ENCODE data around the gene ZNF514. TPM values are rescaled to one million over a fixed set of nuclear protein-coding genes. Genes with fewer than 3 reads are reported as not detected.

The ZNF514 gene
- total RNA-seq, 2 experiments from 2014 or later: 9.7 to 15.3 TPM

DNA sequence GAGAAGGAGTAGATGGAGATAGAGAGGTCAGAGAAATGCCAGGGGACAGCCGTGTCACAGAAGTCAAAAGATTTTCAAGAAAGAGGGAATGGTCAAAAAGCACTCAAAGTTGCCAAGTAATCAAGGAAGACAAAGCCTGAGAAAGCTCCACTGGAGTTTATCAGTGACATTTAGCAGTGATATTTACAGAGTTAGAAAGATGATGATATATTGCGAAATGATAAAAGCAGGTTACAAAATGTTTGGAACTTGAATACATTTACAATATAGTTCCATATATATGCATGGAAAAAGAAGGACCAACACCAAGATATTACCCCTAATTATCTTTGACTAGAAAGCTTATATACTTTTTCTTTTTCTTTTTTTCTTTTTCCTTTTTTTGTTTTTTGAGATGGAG, 26.3 kb upstream of the ZNF514 start:
- intact Hi-C loops (cut with micrococcal nuclease; ENCODE audit: unreplicated experiment): no loop called here
- Histone ChIP-seq H3K27ac (ENCODE audit: low read depth, low read length, poor library complexity, severe bottlenecking) (no peak overlapping the region), H4K20me1 (ENCODE audit: insufficient read depth, low read length) (no peaks in the 10 kb centered on the region), H3K4me3 (ENCODE audit: low read depth, low read length, poor library complexity, severe bottlenecking) (no peak overlapping the region), H2AFZ (ENCODE audit: low read length) (no peak overlapping the region), H3K9me2 (ENCODE audit: insufficient read depth, low read length) (no peaks in the 10 kb centered on the region), H3K79me2 (ENCODE audit: insufficient read depth, low read depth, low read length) (no peaks in the 10 kb centered on the region), H3K9me3 (ENCODE audit: low read length) (no peaks in the 10 kb centered on the region), H3K4me2 (ENCODE audit: low read length) (no peak overlapping the region), H3K36me3 (ENCODE audit: insufficient read depth, low read length) (peaks cover 15% of the 10 kb centered on the region), H3K4me1 (ENCODE audit: insufficient read depth, low read length, poor library complexity, severe bottlenecking) (no peaks in the 10 kb centered on the region)
- ChIA-PET POLR2A (interaction anchor here (0.5 kb wide), 1 partner anchor 18 kb away, joined by 7 read pairs; no protein-coding TSS in a partner anchor), CTCF (ENCODE audit: unreplicated experiment) (no interaction called here)
- TF ChIP-seq EZH2phosphoT487 (IDR thresholded peaks at IDR 0.05; ENCODE audit: borderline replicate concordance, low read depth, low read length): no peak
- TF ChIP-seq, protein P1, sequence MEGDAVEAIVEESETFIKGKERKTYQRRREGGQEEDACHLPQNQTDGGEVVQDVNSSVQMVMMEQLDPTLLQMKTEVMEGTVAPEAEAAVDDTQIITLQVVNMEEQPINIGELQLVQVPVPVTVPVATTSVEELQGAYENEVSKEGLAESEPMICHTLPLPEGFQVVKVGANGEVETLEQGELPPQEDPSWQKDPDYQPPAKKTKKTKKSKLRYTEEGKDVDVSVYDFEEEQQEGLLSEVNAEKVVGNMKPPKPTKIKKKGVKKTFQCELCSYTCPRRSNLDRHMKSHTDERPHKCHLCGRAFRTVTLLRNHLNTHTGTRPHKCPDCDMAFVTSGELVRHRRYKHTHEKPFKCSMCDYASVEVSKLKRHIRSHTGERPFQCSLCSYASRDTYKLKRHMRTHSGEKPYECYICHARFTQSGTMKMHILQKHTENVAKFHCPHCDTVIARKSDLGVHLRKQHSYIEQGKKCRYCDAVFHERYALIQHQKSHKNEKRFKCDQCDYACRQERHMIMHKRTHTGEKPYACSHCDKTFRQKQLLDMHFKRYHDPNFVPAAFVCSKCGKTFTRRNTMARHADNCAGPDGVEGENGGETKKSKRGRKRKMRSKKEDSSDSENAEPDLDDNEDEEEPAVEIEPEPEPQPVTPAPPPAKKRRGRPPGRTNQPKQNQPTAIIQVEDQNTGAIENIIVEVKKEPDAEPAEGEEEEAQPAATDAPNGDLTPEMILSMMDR (conservative IDR thresholded peaks at IDR 0.05; ENCODE audit: low read length): no peak
- no TSS peak for BruUV-seq (replicated peaks)
- DNase-seq (ENCODE audit: low spot score): no peak

DNA sequence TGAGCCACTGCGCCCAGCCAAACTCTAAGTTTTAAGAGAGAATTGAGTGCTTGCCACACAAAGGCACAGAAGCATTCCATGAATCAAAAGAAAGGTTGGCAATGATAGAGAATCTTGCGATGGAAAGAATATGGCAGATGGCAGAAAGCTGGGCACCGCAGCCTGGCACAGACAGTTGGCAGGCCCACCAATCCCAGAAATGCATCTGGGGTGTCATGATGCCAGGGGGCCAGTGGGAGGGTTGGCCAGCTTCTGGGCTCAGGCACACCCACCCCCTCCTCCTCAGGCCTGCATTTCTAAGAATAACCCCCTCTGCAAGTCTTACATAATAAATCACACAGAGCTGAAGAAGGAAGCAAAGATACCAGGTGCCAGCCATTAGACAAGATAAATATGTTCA, 25.5 kb upstream of the ZNF514 start:
- H3K79me2 ChIP-seq (ENCODE audit: insufficient read depth, low read depth, low read length): no peaks in the 10 kb centered on the region
- TF ChIP-seq, protein P1 (conservative IDR thresholded peaks at IDR 0.05; ENCODE audit: low read length): no peak
- TF ChIP-seq EZH2phosphoT487 (IDR thresholded peaks at IDR 0.05; ENCODE audit: borderline replicate concordance, low read depth, low read length): no peak
- no peak for DNase-seq (ENCODE audit: low spot score)
- no peaks in the 10 kb centered on the region for H3K4me1 ChIP-seq (ENCODE audit: insufficient read depth, low read length, poor library complexity, severe bottlenecking)
- intact Hi-C loops (cut with micrococcal nuclease; ENCODE audit: unreplicated experiment): no loop called here
- H3K4me3 ChIP-seq (ENCODE audit: low read depth, low read length, poor library complexity, severe bottlenecking): no peak overlapping the region
- H3K9me3 ChIP-seq (ENCODE audit: low read length): no peaks in the 10 kb centered on the region
- no peak overlapping the region for H2AFZ ChIP-seq (ENCODE audit: low read length)
- H4K20me1 ChIP-seq (ENCODE audit: insufficient read depth, low read length): no peaks in the 10 kb centered on the region
- H3K27ac ChIP-seq (ENCODE audit: low read depth, low read length, poor library complexity, severe bottlenecking): no peak overlapping the region
- peaks cover 19% of the 10 kb centered on the region for H3K36me3 ChIP-seq (ENCODE audit: insufficient read depth, low read length)
- no peak overlapping the region for H3K4me2 ChIP-seq (ENCODE audit: low read length)
- BruUV-seq (replicated peaks): no TSS peak
- ChIA-PET CTCF (ENCODE audit: unreplicated experiment) (no interaction called here), POLR2A (no interaction called here)
- no peaks in the 10 kb centered on the region for H3K9me2 ChIP-seq (ENCODE audit: insufficient read depth, low read length)

DNA sequence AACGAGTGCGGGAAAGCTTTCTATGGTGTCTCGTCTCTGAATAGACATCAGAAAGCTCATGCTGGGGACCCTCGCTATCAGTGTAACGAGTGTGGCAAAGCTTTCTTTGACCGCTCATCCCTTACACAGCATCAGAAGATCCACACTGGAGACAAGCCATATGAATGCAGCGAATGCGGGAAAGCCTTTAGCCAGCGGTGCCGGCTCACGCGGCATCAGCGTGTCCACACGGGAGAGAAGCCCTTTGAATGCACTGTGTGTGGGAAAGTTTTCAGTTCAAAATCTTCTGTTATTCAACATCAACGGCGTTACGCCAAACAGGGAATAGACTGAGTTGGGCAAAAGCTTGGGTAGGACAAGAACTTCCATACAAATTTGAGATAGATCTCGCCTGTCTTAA, 22.1 kb upstream of the ZNF514 start:
- H3K27ac ChIP-seq (ENCODE audit: low read depth, low read length, poor library complexity, severe bottlenecking): no peak overlapping the region
- H3K36me3 ChIP-seq (ENCODE audit: insufficient read depth, low read length): peaks cover 19% of the 10 kb centered on the region
- no peak for DNase-seq (ENCODE audit: low spot score)
- intact Hi-C loops (cut with micrococcal nuclease; ENCODE audit: unreplicated experiment): no loop called here
- no TSS peak for BruUV-seq (replicated peaks)
- no peak overlapping the region for H3K4me2 ChIP-seq (ENCODE audit: low read length)
- H2AFZ ChIP-seq (ENCODE audit: low read length): no peak overlapping the region
- CTCF ChIA-PET (ENCODE audit: unreplicated experiment): no interaction called here
- H3K9me3 ChIP-seq (ENCODE audit: low read length): no peaks in the 10 kb centered on the region
- TF ChIP-seq EZH2phosphoT487 (IDR thresholded peaks at IDR 0.05; ENCODE audit: borderline replicate concordance, low read depth, low read length): no peak
- no peaks in the 10 kb centered on the region for H3K79me2 ChIP-seq (ENCODE audit: insufficient read depth, low read depth, low read length)
- POLR2A ChIA-PET: no interaction called here
- no peaks in the 10 kb centered on the region for H3K4me1 ChIP-seq (ENCODE audit: insufficient read depth, low read length, poor library complexity, severe bottlenecking)
- H4K20me1 ChIP-seq (ENCODE audit: insufficient read depth, low read length): no peaks in the 10 kb centered on the region
- H3K4me3 ChIP-seq (ENCODE audit: low read depth, low read length, poor library complexity, severe bottlenecking): no peak overlapping the region
- no peaks in the 10 kb centered on the region for H3K9me2 ChIP-seq (ENCODE audit: insufficient read depth, low read length)
